Right kidney (tissue), 1 donor: ENCODE data around the gene FAM20B.
A peak's percentile ranks its signal among the peaks of the same experiment; 100 is the strongest.
"Not testable (repeated sequence)": the region's sequence is repeated elsewhere in the genome, so short reads cannot be mapped to it uniquely, and the experiment has no call there.

ENCODE experiments used
- DNase-seq: peaks from one replicate; pipeline ENCODE4 v3.0.0-alpha.2; 2016

The FAM20B gene

GRCh38 chr1:179021873-179022272 lies 3.8 kb upstream of the FAM20B start:
- no peak for DNase-seq

GRCh38 chr1:179023946-179024650 lies 1.6 kb upstream of the FAM20B start:
- no peak for DNase-seq

GRCh38 chr1:179025975-179026812 lies 500 bp downstream of the FAM20B start:
- peak; percentile 91 for DNase-seq

- no peak for DNase-seq
Observed at GRCh38 chr1:179026813-179027669, 1.3 kb downstream of the FAM20B start.

GRCh38 chr1:179029321-179029759 lies 3.6 kb downstream of the FAM20B start:
- DNase-seq: no peak

GRCh38 chr1:179030130-179030529 lies 4.4 kb downstream of the FAM20B start:
- no peak for DNase-seq

GRCh38 chr1:179030683-179031082 lies 5.0 kb downstream of the FAM20B start:
- no peak for DNase-seq

GRCh38 chr1:179031284-179031683 lies 5.6 kb downstream of the FAM20B start:
- DNase-seq: no peak

GRCh38 chr1:179031855-179032513 lies 6.3 kb downstream of the FAM20B start:
- no peak for DNase-seq

- DNase-seq: no peak
Observed at GRCh38 chr1:179034720-179035119, 9.0 kb downstream of the FAM20B start.

GRCh38 chr1:179036844-179037465 lies 11.3 kb downstream of the FAM20B start:
- DNase-seq: no peak

- no peak for DNase-seq
Observed at GRCh38 chr1:179038528-179039281, 13.0 kb downstream of the FAM20B start.

GRCh38 chr1:179039502-179040174 lies 13.9 kb downstream of the FAM20B start:
- DNase-seq: not testable (repeated sequence)

- not testable (repeated sequence) for DNase-seq
Observed at GRCh38 chr1:179040175-179040551, 14.5 kb downstream of the FAM20B start.

GRCh38 chr1:179042087-179042486 lies 16.4 kb downstream of the FAM20B start:
- DNase-seq: no peak

- no peak for DNase-seq
Observed at GRCh38 chr1:179042700-179043099, 17.0 kb downstream of the FAM20B start.

GRCh38 chr1:179043266-179043665 lies 17.6 kb downstream of the FAM20B start:
- DNase-seq: no peak

GRCh38 chr1:179043907-179044306 lies 18.2 kb downstream of the FAM20B start:
- no peak for DNase-seq

GRCh38 chr1:179046808-179047635 lies 21.3 kb downstream of the FAM20B start:
- DNase-seq: no peak
